Lung (tissue), 12 donors: ENCODE data around the gene DDR1. TPM values are rescaled to one million over a fixed set of nuclear protein-coding genes. Genes with fewer than 3 reads are reported as not detected.

Experiments
- ATAC-seq: fragments of 200-7000 bp; cut with Tn5 transposase; one replicate; pipeline ENCODE4 v1.9.1; 2020; ENCODE audit warnings: moderate number of reproducible peaks; ENCODE audit not compliant: insufficient read depth, low FRiP score
- DNase-seq, 3 donors: peaks; one replicate each; pipeline ENCODE4 v3.0.0-alpha.2; 2013 to 2017
- H3K27ac ChIP-seq, 2 donors: one replicate each; pipeline ENCODE4 v1.5.1; 2013; ENCODE audit warnings: mild to moderate bottlenecking in 2 of 2, moderate library complexity in 2 of 2, control low read depth in 1 of 2, inconsistent platforms in 1 of 2, low read depth in 1 of 2, low read length in 1 of 2
- H3K27me3 ChIP-seq, 3 donors: one replicate each; pipeline ENCODE4 v1.5.1; 2013; ENCODE audit warnings: low read length in 2 of 3; ENCODE audit not compliant: control insufficient read depth in 3 of 3, insufficient read depth in 3 of 3
- H3K36me3 ChIP-seq, 4 donors: one replicate each; pipeline ENCODE4 v1.5.1; 2013; ENCODE audit warnings: low read length in 4 of 4, mild to moderate bottlenecking in 1 of 4, moderate library complexity in 1 of 4; ENCODE audit not compliant: control insufficient read depth in 4 of 4, insufficient read depth in 4 of 4
- H3K4me1 ChIP-seq, 5 donors: one replicate each; pipeline ENCODE4 v1.5.1; 2013; ENCODE audit warnings: low read length in 5 of 5, mild to moderate bottlenecking in 2 of 5, moderate library complexity in 1 of 5; ENCODE audit not compliant: control insufficient read depth in 5 of 5, insufficient read depth in 5 of 5
- H3K4me3 ChIP-seq: one replicate; pipeline ENCODE4 v1.5.1; 2013; ENCODE audit warnings: mild to moderate bottlenecking, control low read depth, moderate library complexity
- H3K9ac ChIP-seq, 2 donors: one replicate each; pipeline ENCODE4 v1.5.1; 2013; ENCODE audit warnings: low read length in 2 of 2, control low read depth in 1 of 2; ENCODE audit not compliant: insufficient read depth in 1 of 2
- H3K9me3 ChIP-seq, 4 donors: one replicate each; pipeline ENCODE4 v1.5.1; 2013; ENCODE audit warnings: low read length in 3 of 4, mild to moderate bottlenecking in 1 of 4, moderate library complexity in 1 of 4; ENCODE audit not compliant: control insufficient read depth in 4 of 4, insufficient read depth in 3 of 4
- WGBS, 2 donors: extraction: QIAGEN DNeasy Blood & Tissue Kit; methylation state at CpG; one replicate each; pipeline ENCODE4 v1.1.7; 2013; 5-methylcytosine and 5-hydroxymethylcytosine counted together
- polyA plus RNA-seq, 2 donors: library from polyadenylated mRNA; stranded (reverse); fragments of 200-250 nt; gene quantifications; one replicate each; pipeline ENCODE4 v1.2.1, GENCODE V29; 2013
- total RNA-seq, 2 donors: library from RNA; depleted of rRNA in 1 of 2; stranded (reverse); fragments of >200 nt in 1 of 2; gene quantifications; one replicate each; pipeline ENCODE4 v1.2.1, GENCODE V29; 2014 to 2021
- TF ChIP-seq, protein P1 (sequence below): IDR thresholded peaks from 2 replicates; pipeline ENCODE4 v1.5.1; 2012; ENCODE audit warnings: mild to moderate bottlenecking; ENCODE audit errors: control extremely low read depth, extremely low read depth
- donor health status: control.
- donor health status: control.
- donor health status: Bipolar disorder and iron deficiency.
- donor health status: healthy.
- donor health status: DM: yes; HTN: yes; CAD: no.

Gene DDR1
- total and polyA plus RNA-seq, 4 donors: 39.5 to 134 (median 98.1) TPM

DNA sequence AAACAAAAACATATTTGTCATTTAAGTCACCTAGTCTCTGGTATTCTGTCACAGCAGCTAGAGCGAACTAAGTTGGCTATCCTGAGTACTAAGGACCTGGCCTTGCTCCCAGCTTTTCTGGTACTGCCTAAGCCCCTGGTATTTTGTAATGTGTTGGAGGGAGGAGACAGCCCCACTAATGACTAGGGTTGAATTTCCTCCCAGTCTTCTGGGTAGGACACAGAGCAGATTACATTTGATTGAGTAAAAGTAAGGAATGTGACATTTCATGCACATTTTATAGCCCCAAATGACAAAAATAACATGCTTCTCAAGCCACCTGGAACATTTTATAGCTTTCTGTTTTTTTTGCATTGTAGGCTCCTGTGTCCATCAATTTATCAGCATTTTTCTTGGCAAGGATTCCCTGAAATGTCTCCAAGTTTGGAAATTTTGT lies 47.9 kb upstream of the DDR1 start:
- TF ChIP-seq, protein P1, sequence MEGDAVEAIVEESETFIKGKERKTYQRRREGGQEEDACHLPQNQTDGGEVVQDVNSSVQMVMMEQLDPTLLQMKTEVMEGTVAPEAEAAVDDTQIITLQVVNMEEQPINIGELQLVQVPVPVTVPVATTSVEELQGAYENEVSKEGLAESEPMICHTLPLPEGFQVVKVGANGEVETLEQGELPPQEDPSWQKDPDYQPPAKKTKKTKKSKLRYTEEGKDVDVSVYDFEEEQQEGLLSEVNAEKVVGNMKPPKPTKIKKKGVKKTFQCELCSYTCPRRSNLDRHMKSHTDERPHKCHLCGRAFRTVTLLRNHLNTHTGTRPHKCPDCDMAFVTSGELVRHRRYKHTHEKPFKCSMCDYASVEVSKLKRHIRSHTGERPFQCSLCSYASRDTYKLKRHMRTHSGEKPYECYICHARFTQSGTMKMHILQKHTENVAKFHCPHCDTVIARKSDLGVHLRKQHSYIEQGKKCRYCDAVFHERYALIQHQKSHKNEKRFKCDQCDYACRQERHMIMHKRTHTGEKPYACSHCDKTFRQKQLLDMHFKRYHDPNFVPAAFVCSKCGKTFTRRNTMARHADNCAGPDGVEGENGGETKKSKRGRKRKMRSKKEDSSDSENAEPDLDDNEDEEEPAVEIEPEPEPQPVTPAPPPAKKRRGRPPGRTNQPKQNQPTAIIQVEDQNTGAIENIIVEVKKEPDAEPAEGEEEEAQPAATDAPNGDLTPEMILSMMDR: no peak
- WGBS, 2 donors: 48 to 71% methylated on average over 1 of the region's 1 CpG
- Histone ChIP-seq H3K4me3 (no peak overlapping the region), H3K4me1 (peaks cover 0 to 11% (median 0%) of the 10 kb centered on the region in 5 donors), H3K27me3 (no peaks in the 10 kb centered on the region), H3K27ac (peak overlapping the region in 1 of 2 donors; percentile 36), H3K36me3 (no peaks in the 10 kb centered on the region), H3K9ac (no peak overlapping the region), H3K9me3 (no peaks in the 10 kb centered on the region)
- ATAC-seq (no peak), DNase-seq (peak; percentile 67 to 92 (median 88))

DNA sequence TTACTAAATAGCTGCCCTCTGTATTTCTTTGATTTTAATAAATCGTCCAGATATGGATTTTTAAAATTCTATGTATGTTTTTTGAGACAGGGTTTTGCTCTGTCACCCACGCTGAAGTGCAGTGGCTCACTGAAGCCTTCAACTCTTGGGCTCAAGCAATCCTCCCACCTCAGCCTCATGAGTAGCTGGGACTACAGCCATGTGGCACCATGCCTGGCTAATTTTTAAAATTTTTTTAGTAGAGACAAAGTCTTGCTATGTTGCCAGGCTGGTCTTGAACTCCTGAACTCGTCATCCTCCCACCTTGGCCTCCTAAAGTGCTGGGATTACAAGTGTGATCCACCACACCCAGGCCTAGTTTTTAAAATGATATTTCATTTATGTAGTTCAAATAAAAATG lies 47.4 kb upstream of the DDR1 start:
- H3K9ac ChIP-seq: no peak overlapping the region
- TF ChIP-seq, protein P1: no peak
- no peak overlapping the region for H3K4me3 ChIP-seq
- WGBS, 2 donors: 68 to 76% methylated on average over 3 of the region's 3 CpGs
- no peaks in the 10 kb centered on the region for H3K27me3 ChIP-seq
- peak overlapping the region in 1 of 2 donors; percentile 36 for H3K27ac ChIP-seq
- H3K36me3 ChIP-seq: no peaks in the 10 kb centered on the region
- ATAC-seq (no peak), DNase-seq (no peak)
- peaks cover 0 to 15% (median 0%) of the 10 kb centered on the region in 5 donors for H3K4me1 ChIP-seq
- no peaks in the 10 kb centered on the region for H3K9me3 ChIP-seq

DNA sequence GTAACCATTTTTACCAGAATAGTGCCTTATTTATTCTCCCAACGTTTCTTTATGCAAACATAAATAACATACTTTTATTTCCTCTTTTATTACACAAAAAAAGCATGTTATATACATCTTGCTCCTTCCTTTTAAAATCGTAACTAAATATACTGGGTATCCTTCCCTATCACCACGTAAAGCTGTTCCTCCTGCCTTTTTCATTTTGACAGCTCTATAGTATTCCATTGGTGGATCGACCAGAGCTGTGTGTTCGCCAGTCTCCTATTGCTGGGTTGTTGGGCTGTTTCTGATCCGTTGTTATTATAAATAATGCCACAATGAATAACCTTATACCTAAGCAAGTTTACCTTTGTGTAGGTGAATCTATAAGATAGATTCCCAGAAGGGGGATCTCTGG lies 46.9 kb upstream of the DDR1 start:
- DNase-seq (no peak), ATAC-seq (no peak)
- Histone ChIP-seq H3K9ac (no peak overlapping the region), H3K27me3 (no peaks in the 10 kb centered on the region), H3K4me1 (peaks cover 0 to 18% (median 0%) of the 10 kb centered on the region in 5 donors), H3K36me3 (no peaks in the 10 kb centered on the region), H3K4me3 (no peak overlapping the region), H3K9me3 (no peaks in the 10 kb centered on the region), H3K27ac (no peak overlapping the region)
- WGBS, 2 donors: 76 to 80% methylated on average over 6 of the region's 6 CpGs
- TF ChIP-seq, protein P1: no peak

DNA sequence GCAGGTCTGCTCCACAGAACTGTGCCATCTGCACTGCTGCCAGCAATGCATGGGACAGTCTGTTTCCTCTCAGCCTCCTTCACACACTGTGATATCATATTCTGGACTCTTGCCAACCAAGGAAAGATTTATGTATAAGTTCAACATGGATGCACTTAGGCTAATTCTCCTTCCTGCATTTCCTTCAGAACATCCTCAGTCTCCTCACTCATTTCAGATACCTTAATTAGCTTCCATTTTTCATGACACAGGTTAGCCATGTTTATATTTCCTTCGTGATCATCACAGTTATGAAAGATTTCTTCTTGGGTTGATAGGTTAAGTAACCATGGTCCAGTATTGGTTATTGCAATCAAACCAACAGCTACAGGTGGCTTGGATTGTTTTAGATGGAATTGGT lies 46.4 kb upstream of the DDR1 start:
- DNase-seq: peak in 2 of 3 donors; percentile 60 to 68
- Histone ChIP-seq H3K27ac (no peak overlapping the region), H3K9me3 (no peaks in the 10 kb centered on the region), H3K9ac (no peak overlapping the region), H3K4me1 (peaks cover 0 to 18% (median 3%) of the 10 kb centered on the region in 5 donors), H3K27me3 (no peaks in the 10 kb centered on the region), H3K4me3 (no peak overlapping the region), H3K36me3 (no peaks in the 10 kb centered on the region)
- TF ChIP-seq, protein P1: no peak
- ATAC-seq: no peak
- 26 to 36% methylated on average over 1 of the region's 1 CpG for WGBS, 2 donors
